H9 (cell line): Measurements from ENCODE around the gene WSB2. TPM values are rescaled to one million over a fixed set of nuclear protein-coding genes. Genes with fewer than 3 reads are reported as not detected.

Source experiments
- DNase-seq: peaks from one replicate; pipeline ENCODE4 v3.0.0-alpha.2; 2017
- H2AFZ ChIP-seq: one replicate; pipeline ENCODE4 v1.6.1; 2013; ENCODE audit warnings: mild to moderate bottlenecking, low read length, control low read depth, moderate library complexity
- H2AK5ac ChIP-seq: 2 replicates; pipeline ENCODE4 v1.6.1; 2013; ENCODE audit warnings: low read length, control low read depth, mixed read lengths; ENCODE audit not compliant: insufficient read length
- H2BK120ac ChIP-seq: one replicate; pipeline ENCODE4 v1.6.1; 2013; ENCODE audit warnings: low read depth, mild to moderate bottlenecking, low read length, control low read depth, inconsistent platforms; ENCODE audit not compliant: poor library complexity, severe bottlenecking
- H2BK12ac ChIP-seq: 2 replicates; pipeline ENCODE4 v1.6.1; 2013; ENCODE audit warnings: low read length, control low read depth, mixed read lengths, low read depth; ENCODE audit not compliant: insufficient read length
- H2BK15ac ChIP-seq: 2 replicates; pipeline ENCODE4 v1.6.1; 2013; ENCODE audit warnings: low read depth, low read length, control low read depth
- H2BK20ac ChIP-seq: one replicate; pipeline ENCODE4 v1.6.1; 2013; ENCODE audit warnings: low read depth, mild to moderate bottlenecking, low read length, control low read depth, inconsistent platforms; ENCODE audit not compliant: poor library complexity, severe bottlenecking
- H2BK5ac ChIP-seq: 2 replicates; pipeline ENCODE4 v1.6.1; 2013; ENCODE audit warnings: low read length, control low read depth, mixed read lengths; ENCODE audit not compliant: insufficient read length
- H3K14ac ChIP-seq: 2 replicates; pipeline ENCODE4 v1.6.1; 2013; ENCODE audit warnings: low read length, control low read depth; ENCODE audit not compliant: insufficient read depth
- H3K18ac ChIP-seq: 2 replicates; pipeline ENCODE4 v1.6.1; 2013; ENCODE audit warnings: low read depth, mild to moderate bottlenecking, mixed read lengths, low read length, control low read depth; ENCODE audit not compliant: insufficient read length
- H3K23ac ChIP-seq: 2 replicates; pipeline ENCODE4 v1.6.1; 2013; ENCODE audit warnings: low read length, control low read depth, mixed read lengths, low read depth; ENCODE audit not compliant: insufficient read length
- H3K23me2 ChIP-seq: 2 replicates; pipeline ENCODE4 v1.6.1; 2013; ENCODE audit warnings: low read depth, mild to moderate bottlenecking, mixed read lengths, low read length, control low read depth; ENCODE audit not compliant: insufficient read length, poor library complexity, severe bottlenecking
- H3K27ac ChIP-seq: 2 replicates; pipeline ENCODE4 v1.5.1; 2013; ENCODE audit warnings: low read length, control low read depth, mixed read lengths, low read depth; ENCODE audit not compliant: insufficient read length
- H3K27me3 ChIP-seq: 2 replicates; pipeline ENCODE4 v1.6.1; 2013; ENCODE audit warnings: low read length, control low read depth, inconsistent platforms; ENCODE audit not compliant: insufficient read depth
- H3K4ac ChIP-seq: 2 replicates; pipeline ENCODE4 v1.6.1; 2013; ENCODE audit warnings: low read depth, mild to moderate bottlenecking, control low read depth, inconsistent platforms, low read length, moderate library complexity
- H3K4me1 ChIP-seq: 2 replicates; pipeline ENCODE4 v1.6.1; 2013; ENCODE audit warnings: low read length, control low read depth, inconsistent platforms; ENCODE audit not compliant: insufficient read depth
- H3K4me2 ChIP-seq: 2 replicates; pipeline ENCODE4 v1.6.1; 2013; ENCODE audit warnings: low read length, control low read depth, mixed read lengths; ENCODE audit not compliant: insufficient read length, insufficient read depth
- H3K56ac ChIP-seq: 2 replicates; pipeline ENCODE4 v1.6.1; 2013; ENCODE audit warnings: low read depth, mild to moderate bottlenecking, mixed read lengths, low read length, control low read depth; ENCODE audit not compliant: insufficient read length
- H3K79me1 ChIP-seq: 2 replicates; pipeline ENCODE4 v1.6.1; 2013; ENCODE audit warnings: low read depth, mild to moderate bottlenecking, moderate library complexity, low read length, control low read depth, inconsistent platforms; ENCODE audit not compliant: insufficient read depth, poor library complexity, severe bottlenecking
- H3K79me2 ChIP-seq: 2 replicates; pipeline ENCODE4 v1.6.1; 2013; ENCODE audit warnings: low read length, control low read depth, inconsistent platforms; ENCODE audit not compliant: insufficient read depth
- H3K9ac ChIP-seq: 2 replicates; pipeline ENCODE4 v1.6.1; 2013; ENCODE audit warnings: low read length, control low read depth, mixed read lengths; ENCODE audit not compliant: insufficient read length; ENCODE audit errors: extremely low read depth
- H3K9me3 ChIP-seq: one replicate; pipeline ENCODE4 v1.6.1; 2013; ENCODE audit warnings: low read depth, low read length, inconsistent platforms; ENCODE audit not compliant: control insufficient read depth
- H3T11ph ChIP-seq: one replicate; pipeline ENCODE4 v1.6.1; 2013; ENCODE audit warnings: mild to moderate bottlenecking, low read length, control low read depth, inconsistent platforms
- H4K20me1 ChIP-seq: one replicate; pipeline ENCODE4 v1.6.1; 2013; ENCODE audit not compliant: control insufficient read depth, insufficient read length, insufficient read depth
- H4K5ac ChIP-seq: 2 replicates; pipeline ENCODE4 v1.6.1; 2013; ENCODE audit warnings: low read depth, mild to moderate bottlenecking, mixed read lengths, low read length, control low read depth; ENCODE audit not compliant: insufficient read length
- H4K8ac ChIP-seq: replicated peaks from 2 replicates; pipeline ENCODE4 v1.6.1; 2013; ENCODE audit warnings: low read length, control low read depth, mixed read lengths, low read depth; ENCODE audit not compliant: insufficient read length
- H4K91ac ChIP-seq: 2 replicates; pipeline ENCODE4 v1.6.1; 2013; ENCODE audit warnings: low read depth, mild to moderate bottlenecking, moderate library complexity, mixed read lengths, low read length, control low read depth; ENCODE audit not compliant: insufficient read length
- H3K27ac Mint-ChIP-seq, 3 experiments: 2 replicates in 2 of 3; 3 replicates in 1 of 3; pipeline ENCODE4 v1.8.0; 2020 to 2021; ENCODE audit warnings: mixed read lengths in 3 of 3, mild to moderate bottlenecking in 1 of 3, moderate library complexity in 1 of 3
- H3K27me3 Mint-ChIP-seq: 2 replicates; pipeline ENCODE4 v1.8.0; 2021; ENCODE audit warnings: low read depth, mild to moderate bottlenecking, moderate library complexity, mixed read lengths
- H3K36me3 Mint-ChIP-seq, 3 experiments: 2 replicates in 2 of 3; 3 replicates in 1 of 3; pipeline ENCODE4 v1.8.0; 2020 to 2021; ENCODE audit warnings: low read depth in 3 of 3, mixed read lengths in 3 of 3; ENCODE audit not compliant: insufficient read depth in 1 of 3
- H3K4me1 Mint-ChIP-seq, 2 experiments: 2 replicates each; pipeline ENCODE4 v1.8.0; 2020; ENCODE audit warnings: mixed read lengths in 2 of 2
- H3K4me3 Mint-ChIP-seq, 2 experiments: 2 replicates in 1 of 2; 3 replicates in 1 of 2; pipeline ENCODE4 v1.8.0; 2020 to 2021; ENCODE audit warnings: mild to moderate bottlenecking in 2 of 2, mixed read lengths in 2 of 2, moderate library complexity in 1 of 2
- H3K9me3 Mint-ChIP-seq, 2 experiments: 2 replicates in 1 of 2; 3 replicates in 1 of 2; pipeline ENCODE4 v1.8.0; 2020; ENCODE audit warnings: mild to moderate bottlenecking in 2 of 2, mixed read lengths in 2 of 2, moderate library complexity in 1 of 2
- WGBS: extraction: QIAGEN DNeasy Blood & Tissue Kit; methylation state at CpG from one replicate; pipeline ENCODE4 v1.1.7; 2013; ENCODE audit warnings: missing lambda C conversion rate, low lambda C conversion rate, mixed read lengths; ENCODE audit not compliant: insufficient read length; ENCODE audit errors: extremely low coverage; 5-methylcytosine and 5-hydroxymethylcytosine counted together
- total RNA-seq: library from RNA; stranded (reverse); gene quantifications from 2 replicates; pipeline ENCODE4 v1.2.1, GENCODE V29; 2021
- TF ChIP-seq, protein P1 (sequence below): fragments of 200-600 bp; sonication (generic); conservative IDR thresholded peaks from 3 replicates; pipeline ENCODE4 v1.8.0; 2021; ENCODE audit warnings: antibody characterized with exemption, mild to moderate bottlenecking

Gene WSB2
- total RNA-seq, 1 experiment from 2014 or later, result 58.6 TPM

DNA sequence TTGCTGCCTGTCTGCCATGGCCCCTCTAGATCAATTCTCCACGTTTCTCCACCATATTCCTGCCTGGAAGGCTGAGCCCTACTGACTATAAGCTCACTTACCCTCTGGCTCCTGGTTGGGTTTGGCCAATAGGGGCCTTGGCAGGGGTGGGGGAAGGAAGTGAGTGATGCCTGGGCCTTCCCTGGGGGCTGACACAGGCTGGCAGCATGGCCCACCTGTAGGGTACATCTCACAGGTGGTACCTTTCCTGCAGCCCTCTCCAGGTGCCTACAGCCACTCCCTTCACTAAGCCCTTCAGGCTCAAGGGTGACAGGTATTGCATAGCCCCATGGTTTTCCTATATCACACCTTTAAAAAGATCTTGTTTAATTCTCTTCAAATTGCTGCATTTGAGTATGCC lies 40.9 kb downstream of the WSB2 start:
- H4K91ac ChIP-seq, result no peak overlapping the region
- TF ChIP-seq, protein P1, sequence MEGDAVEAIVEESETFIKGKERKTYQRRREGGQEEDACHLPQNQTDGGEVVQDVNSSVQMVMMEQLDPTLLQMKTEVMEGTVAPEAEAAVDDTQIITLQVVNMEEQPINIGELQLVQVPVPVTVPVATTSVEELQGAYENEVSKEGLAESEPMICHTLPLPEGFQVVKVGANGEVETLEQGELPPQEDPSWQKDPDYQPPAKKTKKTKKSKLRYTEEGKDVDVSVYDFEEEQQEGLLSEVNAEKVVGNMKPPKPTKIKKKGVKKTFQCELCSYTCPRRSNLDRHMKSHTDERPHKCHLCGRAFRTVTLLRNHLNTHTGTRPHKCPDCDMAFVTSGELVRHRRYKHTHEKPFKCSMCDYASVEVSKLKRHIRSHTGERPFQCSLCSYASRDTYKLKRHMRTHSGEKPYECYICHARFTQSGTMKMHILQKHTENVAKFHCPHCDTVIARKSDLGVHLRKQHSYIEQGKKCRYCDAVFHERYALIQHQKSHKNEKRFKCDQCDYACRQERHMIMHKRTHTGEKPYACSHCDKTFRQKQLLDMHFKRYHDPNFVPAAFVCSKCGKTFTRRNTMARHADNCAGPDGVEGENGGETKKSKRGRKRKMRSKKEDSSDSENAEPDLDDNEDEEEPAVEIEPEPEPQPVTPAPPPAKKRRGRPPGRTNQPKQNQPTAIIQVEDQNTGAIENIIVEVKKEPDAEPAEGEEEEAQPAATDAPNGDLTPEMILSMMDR, result no peak
- H4K20me1 ChIP-seq, result no peaks in the 10 kb centered on the region
- H4K8ac ChIP-seq, result no peak overlapping the region
- H3K4ac ChIP-seq, result no peak overlapping the region
- Mint-ChIP-seq H3K27me3 (no peaks in the 10 kb centered on the region; the same call in 1 of the 2 replicates), H3K4me1 (peaks cover 5 to 18% of the 10 kb centered on the region in 2 experiments), H3K4me3 (no peak overlapping the region), H3K36me3 (peaks cover 38 to 63% (median 52%) of the 10 kb centered on the region in 3 experiments; a peak in 6 of 7 replicates), H3K27ac (no peak overlapping the region), H3K9me3 (no peaks in the 10 kb centered on the region)
- no peak overlapping the region for H2BK20ac ChIP-seq
- H3K23me2 ChIP-seq, result no peaks in the 10 kb centered on the region
- no peaks in the 10 kb centered on the region for H3K9me3 ChIP-seq
- no peak overlapping the region for H4K5ac ChIP-seq
- H3K56ac ChIP-seq, result no peak overlapping the region
- H3K9ac ChIP-seq, result no peak overlapping the region
- no peak for DNase-seq
- WGBS, result no CpG with 5 or more reads among the region's 1 CpG
- H3K79me1 ChIP-seq, result peaks cover 8% of the 10 kb centered on the region
- no peak overlapping the region for H2BK15ac ChIP-seq
- H2AFZ ChIP-seq, result no peak overlapping the region
- no peak overlapping the region for H3T11ph ChIP-seq
- 0 out of 2 replicates have a peak, but pooled peaks cover 2% of the 10 kb centered on the region for H3K79me2 ChIP-seq
- no peak overlapping the region for H3K14ac ChIP-seq
- no peak overlapping the region for H3K4me2 ChIP-seq
- H2BK120ac ChIP-seq, result no peak overlapping the region
- H3K27ac ChIP-seq, result no peak overlapping the region
- H3K23ac ChIP-seq, result no peak overlapping the region
- H3K18ac ChIP-seq, result no peak overlapping the region
- no peaks in the 10 kb centered on the region for H3K4me1 ChIP-seq
- no peak overlapping the region for H2AK5ac ChIP-seq
- no peak overlapping the region for H2BK12ac ChIP-seq
- H3K27me3 ChIP-seq, result no peaks in the 10 kb centered on the region
- H2BK5ac ChIP-seq, result no peak overlapping the region
